C4-2B (cell line): Measurements from ENCODE around the gene CLDN3.

ENCODE experiments used
- H3K27ac ChIP-seq: fragments of 450-650 bp; 2 replicates; pipeline ENCODE4 v1.5.1; 2017
- CTCF ChIP-seq: fragments of 450-650 bp; conservative IDR thresholded peaks from 2 replicates; pipeline ENCODE4 v1.5.1; 2017; ENCODE audit warnings: mild to moderate bottlenecking
- ZFX ChIP-seq: fragments of 450-650 bp; IDR thresholded peaks from 2 replicates; pipeline ENCODE4 v1.6.1; 2017

Gene CLDN3

GRCh38 chr7:73721377-73721817, 48.7 kb downstream of the CLDN3 start:
- peak overlapping the region; percentile 41 for H3K27ac ChIP-seq
- TF ChIP-seq ZFX (no peak), CTCF (no peak)

- H3K27ac ChIP-seq = peak overlapping the region; percentile 41; the same call in 1 of the 2 replicates
These were observed 49.6 kb downstream of the CLDN3 start for GRCh38 chr7:73720443-73720842.

DNA sequence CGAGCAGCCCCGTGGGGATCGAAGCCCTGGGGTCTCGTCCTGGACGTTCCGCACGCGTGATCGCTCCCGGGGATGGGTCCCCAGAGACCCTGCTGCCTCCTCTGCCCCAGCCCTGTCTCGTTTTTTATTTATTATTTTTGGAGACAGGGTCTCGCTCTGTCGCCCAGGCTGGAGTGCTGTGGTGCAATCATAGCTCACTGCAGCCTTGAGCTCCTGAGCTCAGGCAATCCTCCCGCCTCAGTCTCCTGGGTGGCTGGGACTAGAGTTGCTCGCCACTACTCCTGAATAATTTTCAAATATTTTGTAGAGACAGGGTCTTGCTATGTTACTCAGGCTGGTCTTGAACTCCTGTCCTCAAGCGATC, 50.3 kb downstream of the CLDN3 start:
- H3K27ac ChIP-seq = peak overlapping the region; percentile 71; the same call in 1 of the 2 replicates
- TF ChIP-seq CTCF (no peak), ZFX (no peak)
